ENCODE data around the gene EEF2KMT. TPM values are rescaled to one million over a fixed set of nuclear protein-coding genes. Genes with fewer than 3 reads are reported as not detected.
"Not testable (repeated sequence)": the region's sequence is repeated elsewhere in the genome, so short reads cannot be mapped to it uniquely, and the experiment has no call there.

Gene EEF2KMT
- total and polyA plus RNA-seq, 2 of the 8 experiments (the other 6 are each of a cell fraction or from before 2014, with no cell fraction given) = 35.8 to 37.0 TPM

DNA sequence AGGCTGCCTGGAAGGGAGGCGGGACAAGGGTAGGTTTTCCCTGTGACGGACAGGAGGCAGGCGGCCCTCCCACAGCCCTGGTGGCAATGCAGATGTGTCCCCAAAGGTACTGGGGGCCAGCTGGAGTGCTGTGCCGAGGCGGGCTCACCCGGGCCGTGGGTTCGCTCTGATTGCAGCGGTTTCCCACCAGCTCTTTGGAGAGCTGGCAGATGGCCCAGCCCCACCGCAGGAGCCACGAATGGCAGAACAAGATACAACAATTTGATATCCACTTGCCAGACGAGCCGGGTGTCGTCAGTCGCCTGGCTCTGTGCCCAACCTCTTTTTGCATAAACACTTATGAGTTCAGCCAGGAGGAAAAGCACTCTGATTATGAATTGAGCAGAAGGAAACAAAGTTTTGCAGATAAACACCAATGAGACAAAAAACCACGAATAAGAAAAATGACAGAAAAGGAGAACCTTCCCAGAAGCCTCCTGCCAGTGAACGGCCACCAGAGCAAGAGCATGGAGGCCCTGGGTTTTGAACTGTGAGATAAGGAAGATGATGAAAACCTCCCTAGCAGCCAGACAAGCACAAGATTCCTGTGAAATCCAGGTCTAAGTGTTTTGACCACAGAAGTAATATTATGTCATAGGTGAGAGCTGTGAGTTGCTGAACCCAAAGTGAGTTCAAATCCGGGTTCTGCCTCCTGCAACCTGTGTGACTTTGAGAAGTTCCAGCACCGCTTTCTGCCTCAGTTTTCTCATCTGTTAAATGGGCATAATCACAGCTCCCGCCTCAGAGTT, 19.9 kb upstream of the EEF2KMT start:
- WGBS, 2 experiments (ENCODE audit: extremely low coverage in 1 of 2, insufficient coverage in 1 of 2, insufficient read length in 1 of 2, insufficient replicate concordance in 2 of 2, low coverage in 1 of 2, low lambda C conversion rate in 2 of 2, missing lambda C conversion rate in 1 of 2) = 85% methylated on average over 20 of the region's 20 CpGs; no CpG with 5 or more reads in 1 of the 2 experiments
- H3K4ac ChIP-seq (replicated peaks; ENCODE audit: insufficient read length, low read depth, low read length); H2BK15ac ChIP-seq (ENCODE audit: low read length); H3K9ac ChIP-seq (replicated peaks in 1 of 4; ENCODE audit: extremely low read depth in 1 of 4, low read depth in 3 of 4, low read length in 3 of 4); H4K20me1 ChIP-seq (replicated peaks in 1 of 2; ENCODE audit: control insufficient read depth in 1 of 2, insufficient read depth in 2 of 2, low read length in 2 of 2); H3K23ac ChIP-seq (ENCODE audit: insufficient read length); H2AK5ac ChIP-seq (ENCODE audit: low read depth, low read length); H3K56ac ChIP-seq (replicated peaks; ENCODE audit: insufficient read length, low read depth, low read length); H3K4me2 ChIP-seq (ENCODE audit: insufficient read depth in 1 of 2, low read depth in 2 of 2, low read length in 2 of 2); DNase-seq (ENCODE audit: low read depth in 1 of 2, low spot score in 2 of 2); H2BK20ac ChIP-seq (ENCODE audit: low read length); H3K36me3 ChIP-seq (ENCODE audit: control insufficient read depth in 2 of 4, insufficient read depth in 4 of 4, low read length in 3 of 4); H2BK5ac ChIP-seq (ENCODE audit: low read depth, low read length); H2AFZ ChIP-seq (ENCODE audit: low read length); H3K9me3 ChIP-seq (ENCODE audit: insufficient read depth in 2 of 2, low read depth in 1 of 2, low read length in 1 of 2); H4K91ac ChIP-seq (replicated peaks; ENCODE audit: insufficient read length, low read length); POLR2A ChIA-PET (ENCODE audit: partially characterized antibody); H3K14ac ChIP-seq (ENCODE audit: insufficient read length); H2BK12ac ChIP-seq (ENCODE audit: low read depth, low read length); CTCF ChIA-PET (ENCODE audit: partially characterized antibody); H3K18ac ChIP-seq (ENCODE audit: extremely low read depth, low read length); H3K79me1 ChIP-seq (ENCODE audit: low read depth, low read length); H4K5ac ChIP-seq (ENCODE audit: insufficient read length, low read depth, low read length); H3K4me1 ChIP-seq (replicated peaks in 1 of 4; ENCODE audit: control insufficient read depth in 3 of 4, insufficient read depth in 4 of 4, low read length in 3 of 4); H3K23me2 ChIP-seq (ENCODE audit: low read depth, low read length); H4K8ac ChIP-seq (ENCODE audit: extremely low read depth, insufficient read depth, low read length); H2BK120ac ChIP-seq (replicated peaks; ENCODE audit: low read depth, low read length); H3K4me3 ChIP-seq (ENCODE audit: extremely low read depth in 1 of 4, insufficient read depth in 2 of 4, low read depth in 3 of 4, low read length in 4 of 4); H3K79me2 ChIP-seq (ENCODE audit: control insufficient read depth in 1 of 2, insufficient read depth in 2 of 2, low read length in 2 of 2); H3K27me3 ChIP-seq (replicated peaks in 1 of 4; ENCODE audit: control insufficient read depth in 3 of 4, extremely low read depth in 1 of 4, insufficient read depth in 3 of 4, low read length in 3 of 4); FAIRE-seq; H3K27ac ChIP-seq (ENCODE audit: low read depth, low read length): not testable (repeated sequence)

All from H1 (cell line).